ENCODE data around the gene DLST. TPM values are rescaled to one million over a fixed set of nuclear protein-coding genes. Genes with fewer than 3 reads are reported as not detected.

DLST gene
- total and polyA plus RNA-seq, 2 of the 4 experiments (the other 2 are of a cell fraction): 58.6 to 119 TPM

- in situ Hi-C loops (cut with MboI; ENCODE audit: low sequenced_read_pairs) (no loop called here), intact Hi-C loops (cut with micrococcal nuclease) (no loop called here), dilution Hi-C loops (cut with HindIII; ENCODE audit: low sequenced_read_pairs, unreplicated experiment) (no loop called here)
- H2AFZ ChIP-seq (replicated peaks; ENCODE audit: low read length, poor library complexity): no peak overlapping the region
- WGBS, 2 experiments (ENCODE audit: extremely low coverage in 2 of 2, insufficient read length in 1 of 2): no CpG with 5 or more reads among the region's 1 CpG
- CTCF ChIA-PET: no interaction called here
- H2BK120ac ChIP-seq (ENCODE audit: low read depth, low read length): no peak overlapping the region
- H2BK5ac ChIP-seq (ENCODE audit: low read depth, low read length, poor library complexity, severe bottlenecking): no peak overlapping the region
- no peaks in the 10 kb centered on the region for H3K27me3 ChIP-seq (ENCODE audit: control insufficient read depth, insufficient read depth, low read length)
- no peak overlapping the region for H3K27ac ChIP-seq (ENCODE audit: insufficient read depth, low read length)
- H3K4me1 ChIP-seq (ENCODE audit: control insufficient read depth, insufficient read depth, low read length): peaks cover 23% of the 10 kb centered on the region
- H3K4me3 ChIP-seq (ENCODE audit: insufficient read depth, low read depth, low read length): no peak overlapping the region
- H3K9me3 ChIP-seq (ENCODE audit: control insufficient read depth, insufficient read depth, low read length): no peaks in the 10 kb centered on the region
- no peak overlapping the region for H3K9ac ChIP-seq (ENCODE audit: low read depth, low read length)
- no peak for TF ChIP-seq USF2 (IDR thresholded peaks at IDR 0.05; ENCODE audit: low read depth, low read length)
- TF ChIP-seq MAFK (IDR thresholded peaks at IDR 0.05; ENCODE audit: low read depth, low read length): no peak
- no peak for TF ChIP-seq RAD21 (IDR thresholded peaks at IDR 0.05; ENCODE audit: low read length)
- TF ChIP-seq CTCF (conservative IDR thresholded peaks at IDR 0.05; ENCODE audit: low read depth, low read length): no peak
- no peak for TF ChIP-seq NFE2L2 (IDR thresholded peaks at IDR 0.05; ENCODE audit: low read depth, low read length)
- TF ChIP-seq SMC3 (IDR thresholded peaks at IDR 0.05; ENCODE audit: low read depth, low read length): no peak
- no peak for TF ChIP-seq MAZ (IDR thresholded peaks at IDR 0.05; ENCODE audit: borderline replicate concordance, low read depth, low read length)
- no peak for TF ChIP-seq FOS (IDR thresholded peaks at IDR 0.05; ENCODE audit: low read depth, low read length)
- TF ChIP-seq CEBPB (IDR thresholded peaks at IDR 0.05; ENCODE audit: low read depth, low read length): no peak
- H2AK5ac ChIP-seq (ENCODE audit: low read depth, low read length): no peak overlapping the region
- H2BK20ac ChIP-seq (ENCODE audit: low read depth, low read length): no peak overlapping the region
- H3K9me1 ChIP-seq (ENCODE audit: insufficient read depth, low read length): peaks cover 15% of the 10 kb centered on the region
- H3K4me2 ChIP-seq (ENCODE audit: low read depth, low read length): no peak overlapping the region
- H4K8ac ChIP-seq (ENCODE audit: low read depth in 2 of 2, low read length in 2 of 2): no peak overlapping the region
- no peak overlapping the region for H3K23ac ChIP-seq (ENCODE audit: low read depth, low read length)
- no peak overlapping the region for H3K14ac ChIP-seq (replicated peaks; ENCODE audit: low read depth, low read length)
- H2BK15ac ChIP-seq (ENCODE audit: low read depth, low read length): no peak overlapping the region
- H3K18ac ChIP-seq (ENCODE audit: low read depth, low read length): no peak overlapping the region
- H4K5ac ChIP-seq (ENCODE audit: low read depth, low read length): no peak overlapping the region
- no peak overlapping the region for H4K91ac ChIP-seq (ENCODE audit: insufficient read depth, low read depth, low read length)
- no peak overlapping the region for H3K4ac ChIP-seq (ENCODE audit: low read depth, low read length)
- H2AK9ac ChIP-seq (replicated peaks; ENCODE audit: low read depth, low read length, poor library complexity): no peak overlapping the region
- POLR2A ChIA-PET (ENCODE audit: unreplicated experiment): no interaction called here
- no peak for DNase-seq
- peaks cover 3% of the 10 kb centered on the region; the same call in 1 of the 2 replicates for H4K20me1 ChIP-seq (ENCODE audit: insufficient read depth, low read length)
- no peaks in the 10 kb centered on the region for H3K36me3 ChIP-seq (ENCODE audit: control insufficient read depth, insufficient read depth, low read length)
- no peak for ATAC-seq (ENCODE audit: low read depth)
- no TSS peak for BruUV-seq (replicated peaks)
- no peak overlapping the region for H3K56ac ChIP-seq (ENCODE audit: extremely low read depth, insufficient read depth, low read length)
- H3K79me1 ChIP-seq (ENCODE audit: low read depth in 1 of 2, low read length in 2 of 2): peaks cover 0 to 4% of the 10 kb centered on the region in 2 experiments; a peak in 1 of 4 replicates
Observed at GRCh38 chr14:74856366-74856765, 25.4 kb upstream of the DLST start.

Data from IMR-90 (cell line).